ENCODE results near the gene TSPEAR. TPM values are rescaled to one million over a fixed set of nuclear protein-coding genes. Genes with fewer than 3 reads are reported as not detected.

The TSPEAR gene
- total RNA-seq, 1 donor from 2014 or later, result 0.15 TPM

DNA sequence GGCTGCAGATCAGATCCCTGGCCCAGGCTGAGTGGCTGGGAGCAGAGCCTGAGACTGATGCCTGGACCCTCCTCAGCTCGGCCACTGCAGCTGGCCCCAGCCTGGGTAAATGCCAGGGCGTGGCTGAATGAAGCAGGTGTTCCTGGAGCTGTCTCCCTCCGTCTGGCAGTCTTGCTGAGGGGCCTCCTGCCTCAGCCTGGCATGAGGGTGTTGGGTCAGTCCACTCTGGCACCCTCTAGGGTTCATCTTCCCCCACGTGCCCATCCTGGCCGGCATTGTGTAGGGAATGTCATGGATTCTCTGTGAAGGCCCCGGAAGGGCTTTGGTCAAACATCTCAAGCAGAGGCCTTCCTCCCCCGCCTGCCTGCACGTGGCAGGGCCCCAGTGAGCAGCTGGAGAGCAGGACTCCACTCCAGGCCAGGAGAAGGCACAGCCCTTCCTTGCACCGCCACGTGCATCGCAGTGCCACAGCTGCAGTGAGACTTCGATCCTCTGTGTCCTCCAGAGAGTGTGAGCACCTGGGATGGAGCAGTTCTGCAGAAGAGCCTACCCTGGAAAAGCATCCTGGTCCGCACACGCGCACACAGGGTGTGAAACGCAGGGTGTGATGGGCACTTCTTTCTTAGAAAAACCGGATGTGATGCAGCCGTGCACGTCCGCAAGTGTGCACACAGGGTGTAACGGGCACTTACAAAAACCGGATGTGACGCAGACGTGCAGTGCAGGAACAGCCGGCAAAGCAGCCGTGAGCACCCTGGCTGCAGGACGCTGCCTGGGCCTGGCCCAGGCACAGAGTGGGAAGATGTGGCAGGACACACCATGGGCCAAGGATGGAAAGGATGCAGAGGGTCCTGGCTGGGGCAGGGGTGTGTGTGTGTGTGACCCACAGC lies 142.5 kb downstream of the TSPEAR start:
- Mint-ChIP-seq H3K27ac (ENCODE audit: unreplicated experiment) (no peak overlapping the region), H3K4me1 (ENCODE audit: low read depth) (peaks cover 6% of the 10 kb centered on the region), H3K9me3 (ENCODE audit: low read depth) (peaks cover 18% of the 10 kb centered on the region), H3K27me3 (ENCODE audit: low read depth) (peaks cover 22% of the 10 kb centered on the region), H3K4me3 (ENCODE audit: unreplicated experiment) (no peak overlapping the region), H3K36me3 (ENCODE audit: low read depth) (peaks cover 2% of the 10 kb centered on the region)
- no peak for DNase-seq (ENCODE audit: low spot score)
- TF ChIP-seq CTCF (IDR thresholded peaks at IDR 0.05), result no peak

GRCh38 chr21:44568261-44568660 lies 143.1 kb downstream of the TSPEAR start:
- no peak overlapping the region for H3K4me3 Mint-ChIP-seq (ENCODE audit: unreplicated experiment)
- H3K9me3 Mint-ChIP-seq (ENCODE audit: low read depth), result peaks cover 21% of the 10 kb centered on the region
- peaks cover 23% of the 10 kb centered on the region for H3K27me3 Mint-ChIP-seq (ENCODE audit: low read depth)
- no peak for TF ChIP-seq CTCF (IDR thresholded peaks at IDR 0.05)
- H3K4me1 Mint-ChIP-seq (ENCODE audit: low read depth), result peaks cover 5% of the 10 kb centered on the region
- no peak for DNase-seq (ENCODE audit: low spot score)
- peaks cover 2% of the 10 kb centered on the region for H3K36me3 Mint-ChIP-seq (ENCODE audit: low read depth)
- no peak overlapping the region for H3K27ac Mint-ChIP-seq (ENCODE audit: unreplicated experiment)

GRCh38 chr21:44567481-44568171 lies 143.7 kb downstream of the TSPEAR start:
- no peak for TF ChIP-seq CTCF (IDR thresholded peaks at IDR 0.05)
- no peaks in the 10 kb centered on the region for H3K4me1 Mint-ChIP-seq (ENCODE audit: low read depth)
- H3K9me3 Mint-ChIP-seq (ENCODE audit: low read depth), result peaks cover 27% of the 10 kb centered on the region
- no peak overlapping the region for H3K4me3 Mint-ChIP-seq (ENCODE audit: unreplicated experiment)
- H3K27ac Mint-ChIP-seq (ENCODE audit: unreplicated experiment), result no peak overlapping the region
- peaks cover 2% of the 10 kb centered on the region for H3K36me3 Mint-ChIP-seq (ENCODE audit: low read depth)
- DNase-seq (ENCODE audit: low spot score), result no peak
- peaks cover 23% of the 10 kb centered on the region for H3K27me3 Mint-ChIP-seq (ENCODE audit: low read depth)

- TF ChIP-seq CTCF (IDR thresholded peaks at IDR 0.05), result no peak
- peaks cover 5% of the 10 kb centered on the region for H3K36me3 Mint-ChIP-seq (ENCODE audit: low read depth)
- DNase-seq (ENCODE audit: low spot score), result no peak
- H3K27ac Mint-ChIP-seq (ENCODE audit: unreplicated experiment), result no peak overlapping the region
- H3K27me3 Mint-ChIP-seq (ENCODE audit: low read depth), result peaks cover 33% of the 10 kb centered on the region
- peaks cover 30% of the 10 kb centered on the region for H3K9me3 Mint-ChIP-seq (ENCODE audit: low read depth)
- no peaks in the 10 kb centered on the region for H3K4me1 Mint-ChIP-seq (ENCODE audit: low read depth)
- no peak overlapping the region for H3K4me3 Mint-ChIP-seq (ENCODE audit: unreplicated experiment)
These were observed 145.0 kb downstream of the TSPEAR start for GRCh38 chr21:44566403-44566802.

- Mint-ChIP-seq H3K36me3 (ENCODE audit: low read depth) (peaks cover 10% of the 10 kb centered on the region), H3K27me3 (ENCODE audit: low read depth) (peaks cover 39% of the 10 kb centered on the region), H3K4me1 (ENCODE audit: low read depth) (no peaks in the 10 kb centered on the region), H3K27ac (ENCODE audit: unreplicated experiment) (no peak overlapping the region), H3K9me3 (ENCODE audit: low read depth) (peaks cover 27% of the 10 kb centered on the region), H3K4me3 (ENCODE audit: unreplicated experiment) (no peak overlapping the region)
- no peak for DNase-seq (ENCODE audit: low spot score)
- TF ChIP-seq CTCF (IDR thresholded peaks at IDR 0.05), result no peak
These were observed 146.3 kb downstream of the TSPEAR start for GRCh38 chr21:44564886-44565598.

Data from chondrocyte (in vitro differentiated cells).